Stimulated activated CD4-positive, alpha-beta T cell treated with anti-CD3 and anti-CD28 coated beads, Interleukin-4, amount 100 ng/mL, for 48 hours (primary cell): ENCODE data around the gene PFDN4.

Source experiments
- DNase-seq, 2 donors: peaks; one replicate each; pipeline ENCODE4 v3.0.0-alpha.2; 2020; ENCODE audit warnings: low read depth in 2 of 2

Gene PFDN4

DNA sequence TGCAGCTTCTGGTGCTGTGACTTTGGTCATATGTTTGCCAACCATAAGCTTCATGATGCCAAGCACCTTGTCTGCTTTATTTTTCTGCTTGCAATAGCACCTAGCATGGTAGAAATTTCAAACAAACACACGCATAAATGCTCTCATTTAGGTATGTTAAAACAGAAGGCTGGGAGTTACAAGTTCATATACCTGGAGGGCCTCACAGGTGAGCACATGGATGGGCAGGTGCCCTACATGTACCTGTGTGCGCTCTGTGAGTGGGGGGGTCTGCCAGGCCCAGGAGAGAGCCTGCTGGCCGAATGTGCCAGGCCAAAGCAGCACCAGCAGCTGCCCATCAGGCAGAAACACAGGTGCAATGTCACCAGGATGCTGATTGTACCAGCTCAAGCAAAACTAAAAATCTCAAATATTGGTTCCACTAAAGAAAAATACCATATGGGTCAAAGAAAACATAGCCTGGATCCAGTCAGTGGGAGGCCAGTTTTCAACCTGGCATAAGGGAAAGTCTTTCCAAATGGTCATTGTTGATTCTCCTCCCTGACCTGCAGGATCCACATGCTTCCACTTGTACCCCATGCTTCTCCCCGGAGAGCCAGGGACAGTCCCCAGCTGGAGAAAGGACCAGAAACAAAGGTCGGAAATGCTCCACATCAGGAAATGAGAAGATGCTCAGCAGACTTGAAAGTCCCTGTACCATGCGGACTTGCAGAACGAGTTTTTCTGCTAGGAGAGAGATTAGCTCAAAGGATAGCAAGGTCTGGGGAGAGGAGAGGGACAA is 7.2 kb upstream of the PFDN4 start:
- no peak for DNase-seq

DNA sequence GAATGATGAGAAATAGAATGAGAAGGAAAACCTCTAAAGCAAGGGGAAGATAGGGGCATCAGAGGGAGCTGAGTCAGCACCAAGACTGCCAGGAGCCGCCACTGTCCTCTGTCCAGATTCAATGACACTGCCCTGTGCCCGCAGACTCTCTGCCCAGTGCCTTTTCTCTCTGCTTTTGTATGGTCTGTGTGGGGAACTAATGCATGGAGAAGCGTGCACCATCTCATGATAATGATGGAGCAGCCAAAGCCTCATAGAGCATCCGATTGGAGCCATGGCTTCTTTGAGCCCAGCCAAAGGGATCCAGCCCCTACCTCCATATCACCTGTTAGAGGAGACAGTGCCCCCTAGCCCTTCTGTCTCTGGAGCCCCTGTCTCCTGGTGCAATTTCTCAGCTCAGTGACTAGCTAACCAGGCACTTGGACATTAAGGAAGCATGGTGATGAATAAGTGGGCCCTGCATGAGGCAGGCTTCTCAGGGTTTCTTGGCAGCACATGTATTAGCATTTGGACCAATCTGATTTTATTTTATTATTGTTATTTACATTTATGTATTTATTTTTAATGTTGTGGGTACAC is 6.5 kb upstream of the PFDN4 start:
- DNase-seq = no peak

DNA sequence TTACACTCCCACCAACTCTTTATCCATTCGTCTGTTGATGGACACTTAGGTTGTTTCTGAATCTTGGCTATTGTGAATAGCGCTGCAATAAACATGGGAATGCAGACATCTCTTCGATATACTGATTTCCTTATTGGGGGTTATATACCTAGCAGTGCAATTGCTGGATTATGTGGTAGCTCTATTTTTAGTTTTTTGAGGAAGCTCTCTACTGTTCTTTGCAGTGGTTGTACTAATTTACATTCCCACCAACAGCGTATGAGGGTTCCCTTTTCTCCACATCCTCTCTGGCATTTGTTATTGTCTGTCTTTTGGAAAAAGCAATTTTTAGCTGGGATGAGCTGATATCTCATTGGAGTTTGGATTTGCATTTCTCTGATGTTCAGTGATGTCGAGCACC is 4.6 kb upstream of the PFDN4 start:
- no peak for DNase-seq

DNA sequence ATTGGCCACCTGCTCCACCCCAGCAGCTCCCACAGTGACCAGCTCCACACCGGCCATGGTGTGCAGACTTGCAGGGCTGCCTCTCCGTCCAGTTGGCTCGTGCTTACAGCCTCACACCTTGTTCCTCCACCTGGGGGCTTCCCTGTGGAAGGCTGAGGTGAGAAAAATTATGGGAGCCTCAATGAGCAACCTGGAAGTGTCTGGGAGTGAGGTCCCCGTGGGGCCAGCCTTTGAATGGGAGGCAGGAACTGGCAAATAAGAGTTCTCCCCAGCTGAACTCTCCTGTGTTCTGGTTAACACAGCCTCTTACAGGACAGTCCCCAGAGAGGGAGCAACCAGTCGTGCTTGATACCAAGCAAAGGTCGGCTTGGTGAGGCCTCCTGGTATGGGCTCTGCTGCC is 3.8 kb upstream of the PFDN4 start:
- no peak for DNase-seq

DNA sequence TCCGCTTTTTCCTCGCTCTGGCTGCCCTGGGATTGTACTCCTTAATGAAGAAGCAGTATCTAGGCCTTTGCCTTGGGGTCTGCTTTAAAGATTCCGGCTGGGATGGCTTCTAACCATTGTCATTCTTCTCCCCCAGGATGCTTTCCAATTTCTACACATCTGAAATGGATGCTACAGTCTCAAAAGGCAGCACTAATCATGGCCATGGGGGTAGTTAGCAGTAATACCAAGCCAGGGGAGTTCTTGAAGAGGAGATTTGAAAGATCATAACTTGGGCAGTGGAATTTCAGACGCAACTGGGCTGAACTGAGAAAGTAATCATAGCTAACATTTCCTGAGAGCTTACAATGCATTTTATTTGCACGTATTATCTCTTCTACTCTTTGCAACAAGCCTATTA is 3.4 kb upstream of the PFDN4 start:
- no peak for DNase-seq

DNA sequence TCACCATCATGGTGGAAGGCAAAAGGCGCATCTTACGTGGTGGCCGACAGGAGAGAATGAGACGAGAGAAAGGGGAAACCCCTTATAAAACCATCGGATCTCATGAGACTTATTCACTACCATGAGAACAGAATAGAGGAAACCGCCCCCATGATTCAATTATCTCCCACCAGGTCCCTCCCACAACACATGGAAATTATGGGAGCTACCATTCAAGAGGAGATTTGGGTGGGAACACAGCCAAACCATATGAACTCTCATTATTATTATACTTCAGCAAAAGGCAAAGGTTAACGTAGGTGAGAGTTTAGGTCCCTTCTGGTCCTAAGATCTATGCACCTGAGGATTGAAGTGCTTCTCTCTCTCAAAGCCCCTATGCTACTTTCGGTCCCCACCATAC is 2.4 kb upstream of the PFDN4 start:
- DNase-seq = no peak

DNA sequence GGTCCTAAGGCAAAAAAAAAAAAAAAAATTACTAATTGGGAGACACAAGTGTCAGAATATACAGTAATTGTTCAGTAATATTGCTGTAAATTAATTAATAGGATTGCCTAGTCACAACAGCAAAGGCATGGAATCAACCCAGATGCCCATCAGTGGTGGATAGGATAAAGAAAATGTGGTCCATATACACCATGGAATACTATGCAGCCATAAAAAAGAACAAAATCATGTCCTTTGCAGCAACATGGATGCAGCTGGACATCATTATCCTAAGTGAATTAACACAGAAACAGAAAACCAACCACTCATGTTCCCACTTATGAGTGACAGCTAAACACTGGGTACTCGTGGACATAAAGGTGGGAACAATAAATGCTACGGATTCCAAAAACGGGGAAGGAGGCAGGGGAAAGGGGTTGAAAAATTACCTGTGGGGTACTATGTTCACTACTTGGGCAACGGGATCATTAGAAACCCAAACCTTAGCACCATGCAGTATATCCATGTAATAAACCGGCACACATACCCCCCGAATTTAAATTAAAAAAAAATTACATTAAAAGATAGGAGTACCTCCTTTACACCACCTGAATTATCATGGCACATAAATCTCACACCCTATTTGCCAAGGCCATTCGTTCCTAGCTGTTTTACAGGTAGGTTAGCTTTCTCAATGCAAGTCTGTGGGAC is 689 bp upstream of the PFDN4 start:
- no peak for DNase-seq

DNA sequence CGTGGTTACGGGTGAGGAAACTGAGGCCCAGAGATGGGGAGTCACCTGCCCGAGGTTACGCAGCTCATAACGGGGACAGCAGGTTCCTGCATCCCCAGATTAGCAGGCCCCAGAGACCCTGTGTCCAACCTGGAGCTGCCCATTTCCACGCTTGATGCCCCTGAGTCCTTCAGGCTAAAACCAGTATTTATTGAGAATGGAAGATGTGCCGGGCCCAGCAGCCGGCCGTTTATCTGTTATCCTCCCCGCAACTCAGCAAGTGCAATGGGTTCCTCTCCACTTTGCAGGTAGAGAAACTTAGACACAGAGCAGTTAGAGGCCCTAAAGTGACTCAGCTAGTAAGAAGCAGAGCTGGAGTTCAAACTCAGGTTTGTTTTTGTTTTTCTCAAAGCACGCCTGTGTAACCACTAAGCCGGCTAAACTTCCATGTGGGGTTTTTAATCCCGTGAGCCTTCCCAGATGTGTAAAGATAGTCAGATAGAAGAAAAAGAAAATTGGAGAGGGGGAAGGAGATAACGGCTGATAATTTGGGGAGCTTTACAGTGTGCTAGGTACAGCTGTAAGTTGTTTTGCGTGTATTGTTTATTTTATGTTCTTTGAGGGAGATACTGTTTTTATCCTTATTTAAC is 775 bp downstream of the PFDN4 start:
- DNase-seq = no peak

DNA sequence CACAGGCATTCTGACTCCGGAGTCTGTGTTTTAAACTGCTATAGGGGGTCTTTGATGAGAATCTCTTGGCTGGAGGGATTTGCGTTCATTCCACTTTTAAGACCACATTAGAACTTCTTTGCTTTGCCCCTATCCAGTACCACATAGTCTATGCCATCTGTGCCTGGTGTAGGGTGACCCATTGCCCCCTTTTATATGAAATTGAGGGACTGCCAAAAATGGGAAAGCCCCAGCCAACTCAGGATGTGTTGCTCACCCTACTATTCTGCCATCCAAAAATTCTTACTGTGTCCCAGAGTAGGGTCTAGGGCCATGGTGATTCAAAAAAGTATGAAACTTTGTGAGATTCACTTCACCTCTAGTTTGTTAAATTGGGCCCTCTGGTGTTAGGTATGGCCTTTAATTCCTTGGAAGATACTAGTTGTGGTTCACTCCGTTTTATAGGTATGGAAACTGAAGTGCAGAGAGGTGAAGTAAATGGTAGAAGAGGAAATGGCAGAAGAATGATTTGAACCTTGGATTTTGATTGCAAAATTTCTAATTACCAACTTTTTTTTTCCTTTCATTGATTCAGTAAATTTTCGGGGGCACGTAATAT is 1.4 kb downstream of the PFDN4 start:
- no peak for DNase-seq

DNA sequence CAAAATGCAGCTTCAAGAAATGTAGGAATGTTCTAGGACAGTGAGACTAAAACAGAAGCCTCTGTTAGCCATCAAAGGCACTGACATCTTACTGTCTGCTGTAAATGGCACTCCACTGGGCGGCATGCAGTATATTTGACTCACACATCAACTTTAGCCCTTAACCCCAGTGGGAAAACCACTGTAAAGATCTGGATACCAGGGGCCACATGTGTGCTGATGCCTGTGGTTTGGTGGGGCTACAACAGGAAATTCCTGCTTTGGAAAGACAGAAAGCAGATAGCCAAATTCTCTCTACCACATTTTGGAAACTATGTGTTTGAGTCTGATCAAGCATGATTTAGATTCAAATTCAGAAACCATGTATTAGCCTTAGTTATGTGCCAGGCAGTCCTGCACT is 4.3 kb downstream of the PFDN4 start:
- no peak for DNase-seq

DNA sequence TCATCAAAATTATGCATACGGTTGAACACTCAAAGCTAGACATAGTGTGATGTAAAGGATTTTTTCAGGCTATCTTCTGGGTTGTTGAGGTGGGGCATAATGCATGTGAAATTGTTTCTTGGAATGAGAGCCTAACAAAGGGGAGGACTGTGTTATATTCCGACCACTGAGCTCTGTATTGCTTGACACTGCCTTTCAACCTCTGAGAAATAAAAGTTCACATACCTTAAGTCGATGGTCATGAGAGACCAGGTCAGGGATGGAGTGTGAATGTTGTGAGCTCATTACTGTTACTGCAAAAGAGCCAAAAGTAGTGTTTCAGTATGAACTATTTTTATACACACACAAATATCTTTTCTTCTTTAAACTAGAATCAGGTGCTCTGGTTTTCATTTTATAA is 5.0 kb downstream of the PFDN4 start:
- DNase-seq = no peak

DNA sequence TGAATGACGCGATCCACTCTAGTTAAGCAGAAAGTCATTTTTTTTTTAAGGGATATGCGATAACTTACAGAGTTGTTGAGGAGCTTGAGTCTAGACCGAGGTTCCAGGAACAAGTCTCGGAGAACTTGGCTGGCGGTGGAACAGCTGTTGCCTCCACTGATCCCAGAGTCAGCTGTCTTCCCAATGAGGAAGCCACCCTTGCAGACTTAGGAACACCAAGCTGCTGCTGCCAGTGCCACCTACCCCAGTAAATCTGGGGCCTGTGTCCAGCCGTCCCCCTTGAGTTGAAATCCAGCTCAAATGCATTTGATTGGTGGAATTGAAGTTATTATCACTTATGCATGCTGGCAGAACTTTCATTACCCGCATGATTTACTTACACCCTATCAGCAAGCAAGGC is 6.7 kb downstream of the PFDN4 start:
- no peak for DNase-seq

DNA sequence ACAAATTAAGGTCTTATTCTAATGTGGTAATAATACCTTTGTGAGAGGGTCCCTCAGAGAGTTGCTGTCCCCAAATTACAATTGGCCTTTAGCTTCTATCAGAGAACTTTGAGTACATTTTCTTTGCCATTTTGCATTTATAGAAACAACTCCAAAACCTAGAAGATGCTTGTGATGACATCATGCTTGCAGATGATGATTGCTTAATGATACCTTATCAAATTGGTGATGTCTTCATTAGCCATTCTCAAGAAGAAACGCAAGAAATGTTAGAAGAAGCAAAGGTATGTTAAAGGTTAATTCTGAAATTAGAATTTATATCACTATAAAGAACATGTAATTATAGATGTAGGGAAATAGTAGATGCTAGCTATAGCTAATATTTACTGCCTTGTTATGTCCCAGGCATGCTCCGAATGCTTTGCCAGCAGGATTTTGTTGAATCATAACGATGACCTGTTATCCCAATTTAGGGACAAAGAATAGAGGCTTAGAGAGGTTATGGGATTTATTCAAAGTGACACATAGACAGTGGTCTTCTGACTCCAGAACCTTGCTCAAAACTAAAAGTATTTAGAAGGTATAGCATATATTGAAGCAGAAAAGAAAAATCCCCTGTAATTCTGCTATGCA is 7.4 kb downstream of the PFDN4 start:
- DNase-seq = no peak

DNA sequence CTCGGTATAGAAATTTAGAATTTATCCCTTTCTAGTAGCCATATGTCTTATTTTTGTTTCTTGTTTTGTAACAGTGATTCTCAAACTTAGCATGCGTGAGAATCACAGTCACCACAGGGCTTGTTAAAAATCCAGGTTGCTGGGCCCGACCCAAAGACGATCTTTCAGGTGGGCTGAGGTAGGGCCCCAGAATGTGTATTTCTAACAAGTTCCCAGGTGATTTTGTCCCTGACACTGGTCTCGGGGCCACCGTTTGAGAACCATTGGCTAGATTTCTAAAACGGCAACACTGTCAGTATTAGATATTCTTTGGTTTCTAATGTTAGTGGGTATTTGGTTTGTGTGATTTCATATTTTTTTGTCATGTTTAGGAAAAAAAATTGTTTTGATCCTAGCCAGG is 9.9 kb downstream of the PFDN4 start:
- DNase-seq = no peak

DNA sequence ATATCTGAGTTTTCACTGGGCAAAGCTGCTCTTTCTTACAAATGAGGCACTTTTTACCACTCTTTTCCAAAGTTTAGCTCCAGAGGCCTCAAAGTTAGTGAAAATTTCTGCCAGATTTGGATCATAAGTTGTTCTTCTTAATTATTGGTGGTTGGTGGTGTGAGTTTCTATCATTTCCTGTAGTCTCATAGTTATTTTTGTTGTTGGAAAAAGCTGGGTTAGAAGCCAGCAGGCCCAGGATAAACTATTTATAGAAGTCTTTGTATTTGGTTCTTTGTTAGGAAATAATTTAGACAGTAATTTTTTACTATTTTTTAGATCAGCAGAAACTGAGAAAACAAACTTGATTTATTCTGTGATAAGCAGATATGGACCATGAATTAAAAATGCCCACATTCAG is 10.6 kb downstream of the PFDN4 start:
- no peak for DNase-seq

DNA sequence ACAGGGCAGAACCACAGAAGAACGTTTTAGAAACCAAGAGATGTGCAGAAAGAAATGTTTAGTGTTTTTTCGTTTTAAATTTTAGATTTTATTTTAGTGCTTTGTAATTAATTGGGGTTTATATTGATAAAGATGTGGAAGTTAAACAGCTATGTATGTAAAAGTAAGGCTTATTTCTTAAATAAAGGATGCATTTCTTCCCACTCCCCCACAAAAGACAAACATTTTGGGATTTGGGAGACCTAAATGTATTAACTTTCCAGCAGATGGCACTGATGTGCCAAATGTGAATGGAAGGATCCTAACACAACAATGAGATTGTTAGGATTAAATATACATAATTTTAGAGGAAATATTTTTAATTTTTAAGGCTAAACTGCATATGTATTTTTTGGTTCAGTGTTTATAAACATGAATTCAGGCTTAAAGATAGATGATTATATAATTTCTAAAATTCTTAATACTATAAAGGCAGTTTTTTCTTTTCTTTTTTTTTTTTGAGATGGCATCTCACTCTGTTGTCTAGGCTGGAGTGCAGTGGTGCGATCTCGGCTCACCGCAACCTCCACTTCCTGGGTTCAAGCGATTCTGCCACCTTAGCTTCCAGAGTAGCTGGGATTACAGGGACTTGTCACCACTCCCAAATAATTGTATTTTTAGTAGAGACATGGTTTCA is 12.0 kb downstream of the PFDN4 start:
- DNase-seq = no peak

DNA sequence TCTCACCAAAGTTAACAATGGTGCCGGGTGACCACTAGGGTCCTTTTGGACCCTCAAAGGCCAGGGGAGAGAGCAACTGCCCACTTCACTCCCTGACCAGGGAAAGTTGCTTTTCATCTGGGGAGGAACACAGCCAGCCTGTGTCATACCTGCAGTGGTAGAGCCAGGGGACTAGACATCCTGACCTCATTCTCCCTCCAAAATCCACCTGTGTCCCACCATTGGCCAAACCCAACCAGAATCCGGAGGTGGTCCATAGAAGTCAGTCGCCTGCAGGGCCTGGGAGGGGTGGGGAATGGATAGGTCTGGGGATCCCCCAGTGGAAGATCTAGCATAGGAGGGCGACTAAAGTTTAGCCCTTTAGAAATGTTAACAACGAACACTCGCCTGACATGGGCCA is 12.8 kb downstream of the PFDN4 start:
- no peak for DNase-seq

DNA sequence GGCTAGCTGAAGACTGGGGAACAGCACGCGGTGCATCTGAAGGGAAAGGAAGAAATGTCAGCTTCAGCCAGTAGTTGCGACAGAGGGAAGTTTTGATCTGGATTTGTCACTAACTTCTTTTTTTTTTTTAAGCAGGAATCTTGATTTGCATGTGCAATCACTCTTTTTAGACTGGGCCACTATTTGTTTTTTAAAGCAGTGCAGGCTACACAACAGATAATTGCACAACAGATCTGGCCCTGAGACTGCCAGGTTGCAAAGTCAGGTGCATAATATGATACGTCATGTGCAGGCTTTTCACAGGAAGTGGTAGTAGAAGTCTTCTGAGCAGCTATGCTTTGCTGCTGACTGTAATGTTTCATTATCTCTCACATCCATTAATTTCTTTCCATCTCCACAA is 13.5 kb downstream of the PFDN4 start:
- DNase-seq = no peak

DNA sequence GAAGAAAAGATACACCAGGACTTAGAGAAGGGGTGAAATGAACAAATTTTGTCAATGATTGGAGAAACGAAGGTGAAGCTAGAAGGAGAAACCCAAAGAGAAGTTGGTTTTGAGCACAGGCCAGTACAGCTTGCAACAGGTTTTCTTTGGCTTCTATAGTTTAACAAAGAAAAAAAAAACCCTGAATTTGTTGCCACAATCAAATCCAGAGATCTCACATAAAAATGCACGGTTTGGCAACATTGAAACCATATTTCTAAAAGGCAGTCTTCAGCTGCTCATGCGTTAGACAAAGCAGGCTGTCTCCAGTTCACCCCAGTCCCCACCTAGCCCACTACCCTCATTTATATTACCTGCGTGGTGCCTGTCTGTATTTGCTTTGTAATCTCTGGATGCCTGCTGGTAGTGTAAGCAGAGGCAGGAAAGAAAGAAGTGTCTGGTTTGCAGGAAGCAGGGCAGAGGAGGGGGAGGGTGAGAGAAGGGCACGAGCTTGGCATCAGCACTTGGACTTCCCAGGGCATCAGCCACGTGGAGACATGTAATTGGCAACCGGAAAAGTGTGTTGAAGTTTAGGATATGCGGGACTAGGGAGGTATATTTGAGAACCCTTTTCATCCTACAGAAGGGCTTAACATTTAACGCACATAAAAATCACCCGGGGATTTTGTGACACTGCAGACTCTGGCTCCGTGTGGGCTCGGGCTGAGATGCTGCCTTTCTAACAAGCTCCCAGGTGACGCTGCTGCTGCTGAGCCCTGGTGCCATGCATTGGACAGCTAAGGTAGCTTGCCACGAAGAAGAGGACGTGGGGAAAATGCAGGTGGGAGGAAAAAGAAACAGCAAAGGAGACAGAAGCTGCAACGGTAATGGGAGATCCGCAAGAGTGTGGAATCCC is 14.4 kb downstream of the PFDN4 start:
- DNase-seq = no peak

DNA sequence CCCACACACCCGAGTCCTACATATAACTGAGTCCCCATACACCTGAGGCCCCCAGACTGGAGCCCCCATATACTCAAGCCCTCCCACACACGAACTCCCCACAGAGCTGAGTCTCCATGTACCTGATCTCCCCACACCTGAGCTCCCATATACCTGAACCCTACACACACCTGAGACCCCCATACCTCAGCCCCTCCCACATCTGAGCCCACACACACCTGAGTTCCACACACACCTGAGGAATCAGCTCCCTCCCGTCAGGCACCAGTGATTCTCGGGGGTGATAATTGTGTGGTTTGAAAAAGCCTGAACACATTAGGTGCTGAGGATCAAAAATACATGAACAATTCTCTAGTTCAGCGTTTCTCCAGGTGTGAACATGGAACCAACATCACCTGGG is 15.4 kb downstream of the PFDN4 start:
- DNase-seq = no peak
